IMR-90 (cell line): ENCODE results near the gene NDRG4. TPM values are rescaled to one million over a fixed set of nuclear protein-coding genes. Genes with fewer than 3 reads are reported as not detected.
A peak's percentile ranks its signal among the peaks of the same experiment; 100 is the strongest.

Experiments
- ATAC-seq: fragments of 200-7000 bp; cut with Tn5 transposase; 2 replicates; pipeline ENCODE4 v1.9.1; 2020; ENCODE audit warnings: low read depth, mild to moderate bottlenecking, moderate library complexity
- BruUV-seq: library from RNA; stranded (reverse); fragments of 400-500 nt; replicated peaks from 2 replicates; lab custom pipeline; 2021; lab: Mats Ljungman, UMichigan
- CTCF ChIA-PET: fragments of 300-600 bp; formaldehyde crosslinking; extraction: SDS; loops from one replicate; lab custom pipeline; 2021; ENCODE audit warnings: antibody characterized with exemption; lab: Yijun Ruan, JAX
- POLR2A ChIA-PET: fragments of 300-600 bp; sonication (Branson Sonifier 250); formaldehyde crosslinking; loops from one replicate; lab custom pipeline; 2022; ENCODE audit warnings: antibody characterized with exemption; ENCODE audit not compliant: unreplicated experiment; lab: Charles Lee
- DNase-seq: peaks from one replicate; pipeline ENCODE4 v3.0.0; 2013
- H2AFZ ChIP-seq: replicated peaks from 2 replicates; pipeline ENCODE3; 2013; ENCODE audit warnings: low read length, mild to moderate bottlenecking; ENCODE audit not compliant: poor library complexity
- H2AK5ac ChIP-seq: 2 replicates; pipeline ENCODE4 v1.6.1; 2013; ENCODE audit warnings: low read depth, low read length, inconsistent platforms
- H2AK9ac ChIP-seq: replicated peaks from 2 replicates; pipeline ENCODE3; 2013; ENCODE audit warnings: mild to moderate bottlenecking, low read depth, low read length, moderate library complexity; ENCODE audit not compliant: poor library complexity
- H2BK120ac ChIP-seq: 2 replicates; pipeline ENCODE4 v1.6.1; 2013; ENCODE audit warnings: low read depth, low read length, inconsistent platforms
- H2BK15ac ChIP-seq: 3 replicates; pipeline ENCODE4 v1.6.1; 2013; ENCODE audit warnings: low read depth, low read length, inconsistent platforms
- H2BK20ac ChIP-seq: 2 replicates; pipeline ENCODE4 v1.6.1; 2013; ENCODE audit warnings: low read depth, mild to moderate bottlenecking, inconsistent platforms, low read length, moderate library complexity
- H2BK5ac ChIP-seq: 2 replicates; pipeline ENCODE4 v1.6.1; 2013; ENCODE audit warnings: mild to moderate bottlenecking, low read depth, low read length, inconsistent platforms; ENCODE audit not compliant: poor library complexity, severe bottlenecking
- H3K14ac ChIP-seq: replicated peaks from 2 replicates; pipeline ENCODE4 v1.6.1; 2013; ENCODE audit warnings: low read depth, low read length, inconsistent platforms
- H3K18ac ChIP-seq: 2 replicates; pipeline ENCODE4 v1.6.1; 2013; ENCODE audit warnings: low read depth, low read length, control low read depth
- H3K23ac ChIP-seq: 2 replicates; pipeline ENCODE4 v1.6.1; 2013; ENCODE audit warnings: low read depth, low read length, inconsistent platforms
- H3K27ac ChIP-seq: 2 replicates; pipeline ENCODE4 v1.5.1; 2013; ENCODE audit warnings: mild to moderate bottlenecking, control low read depth, low read length; ENCODE audit not compliant: insufficient read depth
- H3K27me3 ChIP-seq: 2 replicates; pipeline ENCODE4 v1.6.1; 2013; ENCODE audit warnings: low read length; ENCODE audit not compliant: control insufficient read depth, insufficient read depth
- H3K36me3 ChIP-seq: 2 replicates; pipeline ENCODE4 v1.6.1; 2013; ENCODE audit warnings: low read length, mixed read lengths; ENCODE audit not compliant: control insufficient read depth, insufficient read depth
- H3K4ac ChIP-seq: 2 replicates; pipeline ENCODE4 v1.6.1; 2013; ENCODE audit warnings: low read depth, low read length, inconsistent platforms
- H3K4me1 ChIP-seq: 2 replicates; pipeline ENCODE4 v1.6.1; 2013; ENCODE audit warnings: low read length, mixed read lengths; ENCODE audit not compliant: control insufficient read depth, insufficient read depth
- H3K4me2 ChIP-seq: 2 replicates; pipeline ENCODE4 v1.6.1; 2013; ENCODE audit warnings: low read depth, mild to moderate bottlenecking, control low read depth, low read length, moderate library complexity
- H3K4me3 ChIP-seq: 2 replicates; pipeline ENCODE4 v1.5.1; 2013; ENCODE audit warnings: low read depth, mild to moderate bottlenecking, control low read depth, low read length, moderate library complexity; ENCODE audit not compliant: insufficient read depth
- H3K56ac ChIP-seq: 2 replicates; pipeline ENCODE4 v1.6.1; 2013; ENCODE audit warnings: low read length, inconsistent platforms; ENCODE audit not compliant: insufficient read depth; ENCODE audit errors: extremely low read depth
- H3K79me1 ChIP-seq, 2 experiments: 2 replicates each; pipeline ENCODE4 v1.6.1; 2013; ENCODE audit warnings: low read length in 2 of 2, inconsistent platforms in 1 of 2, low read depth in 1 of 2
- H3K9ac ChIP-seq: 2 replicates; pipeline ENCODE4 v1.6.1; 2013; ENCODE audit warnings: low read depth, low read length, control low read depth
- H3K9me1 ChIP-seq: 2 replicates; pipeline ENCODE4 v1.6.1; 2013; ENCODE audit warnings: low read length, inconsistent platforms; ENCODE audit not compliant: insufficient read depth
- H3K9me3 ChIP-seq: 2 replicates; pipeline ENCODE4 v1.6.1; 2013; ENCODE audit warnings: low read length; ENCODE audit not compliant: control insufficient read depth, insufficient read depth
- H4K20me1 ChIP-seq: 2 replicates; pipeline ENCODE4 v1.6.1; 2013; ENCODE audit warnings: low read length, inconsistent platforms; ENCODE audit not compliant: insufficient read depth
- H4K5ac ChIP-seq: 2 replicates; pipeline ENCODE4 v1.6.1; 2013; ENCODE audit warnings: mild to moderate bottlenecking, low read depth, low read length, control low read depth
- H4K8ac ChIP-seq, 2 experiments: 2 replicates each; pipeline ENCODE4 v1.6.1; 2013; ENCODE audit warnings: low read depth in 2 of 2, low read length in 2 of 2, control low read depth in 1 of 2, inconsistent platforms in 1 of 2
- H4K91ac ChIP-seq: 2 replicates; pipeline ENCODE4 v1.6.1; 2013; ENCODE audit warnings: low read depth, low read length, inconsistent platforms; ENCODE audit not compliant: insufficient read depth
- BHLHE40 ChIP-seq: fragments of 150-350 bp; IDR thresholded peaks from 2 replicates; pipeline ENCODE4 v1.6.1; 2016; ENCODE audit warnings: mild to moderate bottlenecking, low read depth, low read length
- CEBPB ChIP-seq: IDR thresholded peaks from 2 replicates; pipeline ENCODE4 v1.6.1; 2012; ENCODE audit warnings: low read depth, low read length, improper control_type of control experiment
- CHD1 ChIP-seq: IDR thresholded peaks from 2 replicates; pipeline ENCODE4 v1.6.1; 2012; ENCODE audit warnings: low read depth, low read length, improper control_type of control experiment
- FOS ChIP-seq: fragments of 150-350 bp; IDR thresholded peaks from 2 replicates; pipeline ENCODE4 v1.6.1; 2016; ENCODE audit warnings: low read depth, low read length
- MAFK ChIP-seq: IDR thresholded peaks from 2 replicates; pipeline ENCODE4 v1.6.1; 2012; ENCODE audit warnings: low read depth, low read length, improper control_type of control experiment
- MAZ ChIP-seq: IDR thresholded peaks from 2 replicates; pipeline ENCODE4 v1.6.1; 2012; ENCODE audit warnings: low read depth, mild to moderate bottlenecking, low read length, improper control_type of control experiment, moderate library complexity, borderline replicate concordance
- MXI1 ChIP-seq: IDR thresholded peaks from 2 replicates; pipeline ENCODE4 v1.6.1; 2012; ENCODE audit warnings: low read depth, mild to moderate bottlenecking, low read length, moderate library complexity, borderline replicate concordance
- NFE2L2 ChIP-seq: fragments of 150-350 bp; IDR thresholded peaks from 2 replicates; pipeline ENCODE4 v1.6.1; 2016; ENCODE audit warnings: low read depth, mild to moderate bottlenecking, low read length
- POLR2A ChIP-seq: IDR thresholded peaks from 2 replicates; pipeline ENCODE4 v1.6.1; 2012; ENCODE audit warnings: mild to moderate bottlenecking, low read depth, low read length
- RAD21 ChIP-seq: IDR thresholded peaks from 2 replicates; pipeline ENCODE4 v1.6.1; 2012; ENCODE audit warnings: low read length, improper control_type of control experiment
- RCOR1 ChIP-seq: IDR thresholded peaks from 2 replicates; pipeline ENCODE4 v1.6.1; 2012; ENCODE audit warnings: mild to moderate bottlenecking, low read length, improper control_type of control experiment; ENCODE audit not compliant: insufficient replicate concordance
- RFX5 ChIP-seq: IDR thresholded peaks from 2 replicates; pipeline ENCODE4 v1.8.0; 2012; ENCODE audit warnings: low read depth, mild to moderate bottlenecking, low read length, moderate library complexity
- SMC3 ChIP-seq: fragments of 150-350 bp; IDR thresholded peaks from 2 replicates; pipeline ENCODE4 v1.6.1; 2016; ENCODE audit warnings: low read depth, mild to moderate bottlenecking, antibody characterized with exemption, low read length, moderate library complexity
- WGBS, 2 experiments: methylation state at CpG; one replicate each; pipeline versions ENCODE4 v1.1.5 to v1.1.7; 2013; ENCODE audit warnings: missing lambda C conversion rate in 2 of 2; ENCODE audit not compliant: insufficient read length in 1 of 2; ENCODE audit errors: extremely low coverage in 2 of 2; 5-methylcytosine and 5-hydroxymethylcytosine counted together
- dilution Hi-C: fragments of 300-500 bp; cut with HindIII; formaldehyde crosslinking; loops from one replicate; pipeline ENCODE4 v1.14.3; 2018; ENCODE audit warnings: low sequenced_read_pairs; ENCODE audit not compliant: unreplicated experiment
- in situ Hi-C: fragments of 300-500 bp; cut with MboI; formaldehyde crosslinking; loops from 3 replicates; pipeline ENCODE4 v1.14.3; 2019; ENCODE audit warnings: low sequenced_read_pairs, inconsistent platforms, mixed read lengths
- intact Hi-C: fragments of 100-400 bp; cut with micrococcal nuclease; formaldehyde crosslinking; loops from 2 replicates; pipeline ENCODE4 v1.10.0; 2022
- polyA plus RNA-seq, 3 experiments: library from polyadenylated mRNA; depleted of rRNA; stranded (reverse); fragments of >200 nt; gene quantifications; 2 replicates each; pipeline ENCODE4 v1.2.3, GENCODE V29; 2012; ENCODE audit warnings: low replicate concordance in 1 of 3
- total RNA-seq: library from RNA; depleted of rRNA; stranded (reverse); fragments of >200 nt; gene quantifications from 2 replicates; pipeline ENCODE4 v1.2.3, GENCODE V29; 2012
- TF ChIP-seq, protein P1 (sequence below): fragments of 150-350 bp; IDR thresholded peaks from 2 replicates; pipeline ENCODE4 v1.6.1; 2016; ENCODE audit warnings: low read depth, mild to moderate bottlenecking, low read length, moderate library complexity, borderline replicate concordance
- TF ChIP-seq, protein P2 (sequence below): conservative IDR thresholded peaks from 2 replicates; pipeline ENCODE4 v1.5.1; 2012; ENCODE audit warnings: mild to moderate bottlenecking, low read depth, low read length, improper control_type of control experiment
- TF ChIP-seq, protein P3 (sequence below): fragments of 150-350 bp; IDR thresholded peaks from 2 replicates; pipeline ENCODE4 v1.6.1; 2017; ENCODE audit warnings: mild to moderate bottlenecking, antibody characterized with exemption, low read length, low read depth

The NDRG4 gene
- total and polyA plus RNA-seq, 2 of the 4 experiments (the other 2 are of a cell fraction) = 10.9 to 23.5 TPM

DNA sequence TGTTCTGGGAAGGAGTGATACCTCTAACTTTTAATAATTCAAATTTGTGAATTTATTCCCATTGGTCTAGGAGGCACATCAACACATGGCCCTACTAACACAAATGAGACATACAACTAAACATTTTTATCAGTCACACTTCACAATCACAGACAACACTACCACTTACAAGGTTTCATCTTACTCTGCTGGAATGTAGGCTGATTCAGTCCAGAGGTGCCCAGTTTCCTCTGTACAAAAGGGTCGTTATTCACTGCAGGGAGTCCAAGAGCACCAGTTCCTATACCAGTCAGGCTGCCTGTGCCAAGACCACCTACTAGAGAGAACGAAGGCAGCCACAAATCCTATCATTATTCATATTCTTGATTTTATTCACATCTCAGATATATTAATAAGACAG is 56.7 kb downstream of the NDRG4 start:
- CTCF ChIA-PET = no interaction called here
- no peak overlapping the region for H3K4ac ChIP-seq
- dilution Hi-C loops (no loop called here), in situ Hi-C loops (no loop called here), intact Hi-C loops (no loop called here)
- H3K14ac ChIP-seq = no peak overlapping the region
- H2AFZ ChIP-seq = no peak overlapping the region
- no peak overlapping the region for H3K23ac ChIP-seq
- peak; percentile 43 for DNase-seq
- H2AK5ac ChIP-seq = no peak overlapping the region
- H3K4me1 ChIP-seq = no peaks in the 10 kb centered on the region
- H4K20me1 ChIP-seq = no peaks in the 10 kb centered on the region; the same call in 1 of the 2 replicates
- no peak overlapping the region for H3K56ac ChIP-seq
- no peaks in the 10 kb centered on the region for H3K9me1 ChIP-seq
- TF ChIP-seq CEBPB = no peak
- TF ChIP-seq SMC3 = no peak
- TF ChIP-seq CHD1 = no peak
- TF ChIP-seq, protein P1, sequence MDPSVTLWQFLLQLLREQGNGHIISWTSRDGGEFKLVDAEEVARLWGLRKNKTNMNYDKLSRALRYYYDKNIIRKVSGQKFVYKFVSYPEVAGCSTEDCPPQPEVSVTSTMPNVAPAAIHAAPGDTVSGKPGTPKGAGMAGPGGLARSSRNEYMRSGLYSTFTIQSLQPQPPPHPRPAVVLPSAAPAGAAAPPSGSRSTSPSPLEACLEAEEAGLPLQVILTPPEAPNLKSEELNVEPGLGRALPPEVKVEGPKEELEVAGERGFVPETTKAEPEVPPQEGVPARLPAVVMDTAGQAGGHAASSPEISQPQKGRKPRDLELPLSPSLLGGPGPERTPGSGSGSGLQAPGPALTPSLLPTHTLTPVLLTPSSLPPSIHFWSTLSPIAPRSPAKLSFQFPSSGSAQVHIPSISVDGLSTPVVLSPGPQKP = no peak
- TF ChIP-seq MAZ = no peak
- TF ChIP-seq, protein P2, sequence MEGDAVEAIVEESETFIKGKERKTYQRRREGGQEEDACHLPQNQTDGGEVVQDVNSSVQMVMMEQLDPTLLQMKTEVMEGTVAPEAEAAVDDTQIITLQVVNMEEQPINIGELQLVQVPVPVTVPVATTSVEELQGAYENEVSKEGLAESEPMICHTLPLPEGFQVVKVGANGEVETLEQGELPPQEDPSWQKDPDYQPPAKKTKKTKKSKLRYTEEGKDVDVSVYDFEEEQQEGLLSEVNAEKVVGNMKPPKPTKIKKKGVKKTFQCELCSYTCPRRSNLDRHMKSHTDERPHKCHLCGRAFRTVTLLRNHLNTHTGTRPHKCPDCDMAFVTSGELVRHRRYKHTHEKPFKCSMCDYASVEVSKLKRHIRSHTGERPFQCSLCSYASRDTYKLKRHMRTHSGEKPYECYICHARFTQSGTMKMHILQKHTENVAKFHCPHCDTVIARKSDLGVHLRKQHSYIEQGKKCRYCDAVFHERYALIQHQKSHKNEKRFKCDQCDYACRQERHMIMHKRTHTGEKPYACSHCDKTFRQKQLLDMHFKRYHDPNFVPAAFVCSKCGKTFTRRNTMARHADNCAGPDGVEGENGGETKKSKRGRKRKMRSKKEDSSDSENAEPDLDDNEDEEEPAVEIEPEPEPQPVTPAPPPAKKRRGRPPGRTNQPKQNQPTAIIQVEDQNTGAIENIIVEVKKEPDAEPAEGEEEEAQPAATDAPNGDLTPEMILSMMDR = no peak
- no peak for TF ChIP-seq MXI1
- no peak for TF ChIP-seq RAD21
- no peak for TF ChIP-seq RFX5
- TF ChIP-seq POLR2A = no peak
- no peak for TF ChIP-seq FOS
- TF ChIP-seq RCOR1 = no peak
- TF ChIP-seq NFE2L2 = no peak
- TF ChIP-seq MAFK = no peak
- no peak for TF ChIP-seq BHLHE40
- TF ChIP-seq, protein P3, sequence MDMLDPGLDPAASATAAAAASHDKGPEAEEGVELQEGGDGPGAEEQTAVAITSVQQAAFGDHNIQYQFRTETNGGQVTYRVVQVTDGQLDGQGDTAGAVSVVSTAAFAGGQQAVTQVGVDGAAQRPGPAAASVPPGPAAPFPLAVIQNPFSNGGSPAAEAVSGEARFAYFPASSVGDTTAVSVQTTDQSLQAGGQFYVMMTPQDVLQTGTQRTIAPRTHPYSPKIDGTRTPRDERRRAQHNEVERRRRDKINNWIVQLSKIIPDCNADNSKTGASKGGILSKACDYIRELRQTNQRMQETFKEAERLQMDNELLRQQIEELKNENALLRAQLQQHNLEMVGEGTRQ = no peak
- no peak overlapping the region for H3K4me2 ChIP-seq
- no peak overlapping the region for H2BK5ac ChIP-seq
- H2BK15ac ChIP-seq = no peak overlapping the region
- no peak overlapping the region for H4K5ac ChIP-seq
- no peaks in the 10 kb centered on the region for H3K27me3 ChIP-seq
- peaks cover 18 to 22% of the 10 kb centered on the region in 2 experiments; a peak in 3 of 4 replicates for H3K79me1 ChIP-seq
- ATAC-seq = peak; percentile 89
- no CpG with 5 or more reads among the region's 2 CpGs for WGBS, 2 experiments
- POLR2A ChIA-PET = no interaction called here
- H2BK20ac ChIP-seq = no peak overlapping the region
- H2BK120ac ChIP-seq = no peak overlapping the region
- no peak overlapping the region for H3K27ac ChIP-seq
- no TSS peak for BruUV-seq
- H4K91ac ChIP-seq = no peak overlapping the region
- H2AK9ac ChIP-seq = no peak overlapping the region
- no peak overlapping the region for H3K9ac ChIP-seq
- no peak overlapping the region for H4K8ac ChIP-seq
- H3K9me3 ChIP-seq = no peaks in the 10 kb centered on the region
- H3K4me3 ChIP-seq = no peak overlapping the region
- H3K18ac ChIP-seq = no peak overlapping the region
- H3K36me3 ChIP-seq = peaks cover 37% of the 10 kb centered on the region
